Activated T-helper 17 cell treated with anti-CD3 and anti-CD28 coated beads, Interleukin-2, amount 50 U/mL, for 72 hours (primary cell): ENCODE data around the gene SALL1. TPM values are rescaled to one million over a fixed set of nuclear protein-coding genes. Genes with fewer than 3 reads are reported as not detected.

Experiments
- ATAC-seq: fragments of 150-1000 bp; cut with Tn5 transposase; replicated peaks from 2 replicates; pipeline ENCODE4 v1.10.0; 2021; ENCODE audit warnings: mild to moderate bottlenecking, moderate library complexity
- H3K27ac Mint-ChIP-seq: one replicate; pipeline ENCODE4 v1.8.0; 2022; ENCODE audit warnings: mixed read lengths
- H3K27me3 Mint-ChIP-seq: one replicate; pipeline ENCODE4 v1.8.0; 2022; ENCODE audit warnings: mixed read lengths
- H3K36me3 Mint-ChIP-seq: one replicate; pipeline ENCODE4 v1.8.0; 2022; ENCODE audit warnings: low read depth, mild to moderate bottlenecking, mixed read lengths
- H3K4me1 Mint-ChIP-seq: one replicate; pipeline ENCODE4 v1.8.0; 2022; ENCODE audit warnings: mixed read lengths
- H3K4me3 Mint-ChIP-seq: one replicate; pipeline ENCODE4 v1.8.0; 2022; ENCODE audit warnings: mild to moderate bottlenecking, mixed read lengths
- H3K9me3 Mint-ChIP-seq: one replicate; pipeline ENCODE4 v1.8.0; 2022; ENCODE audit warnings: mixed read lengths
- total RNA-seq, 2 donors: library from RNA; stranded (reverse); gene quantifications; one replicate each; pipeline ENCODE4 v1.2.3, GENCODE V29; 2022

SALL1 gene
- total RNA-seq = not detected

DNA sequence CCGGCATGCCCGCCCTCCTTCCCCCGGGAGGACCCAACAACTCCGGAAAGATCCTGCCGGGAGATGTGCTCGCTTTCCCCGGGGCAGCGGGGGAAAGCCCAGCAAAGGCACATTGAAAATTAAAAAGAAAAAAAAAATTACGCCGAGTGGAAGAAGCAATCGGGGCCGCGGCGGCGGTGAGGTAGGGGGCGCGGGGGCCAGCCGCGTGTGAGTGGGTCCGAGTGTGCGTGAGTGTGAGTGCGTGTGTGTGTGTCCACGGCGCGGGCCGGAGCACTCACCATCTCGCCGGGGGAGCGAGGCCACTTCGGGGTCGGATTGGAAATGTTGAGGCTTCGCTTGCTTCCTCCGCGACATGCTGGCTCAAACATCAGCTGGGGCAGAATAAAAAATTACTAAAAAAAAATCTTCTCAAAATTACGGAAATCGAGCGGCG lies at the start of gene SALL1:
Gene SALL1 (minus strand): TSS at position 383 of the 433 bp plus-strand sequence. CDS start 29 bp downstream, at position 354.
- Mint-ChIP-seq H3K4me1 (no peaks in the 10 kb centered on the region), H3K27me3 (peaks cover 60% of the 10 kb centered on the region), H3K4me3 (no peak within 1 kb of the TSS), H3K27ac (no peak within 1 kb of the TSS), H3K9me3 (no peaks in the 10 kb centered on the region), H3K36me3 (peaks cover 12% of the 10 kb centered on the region)
- no peak for ATAC-seq

DNA sequence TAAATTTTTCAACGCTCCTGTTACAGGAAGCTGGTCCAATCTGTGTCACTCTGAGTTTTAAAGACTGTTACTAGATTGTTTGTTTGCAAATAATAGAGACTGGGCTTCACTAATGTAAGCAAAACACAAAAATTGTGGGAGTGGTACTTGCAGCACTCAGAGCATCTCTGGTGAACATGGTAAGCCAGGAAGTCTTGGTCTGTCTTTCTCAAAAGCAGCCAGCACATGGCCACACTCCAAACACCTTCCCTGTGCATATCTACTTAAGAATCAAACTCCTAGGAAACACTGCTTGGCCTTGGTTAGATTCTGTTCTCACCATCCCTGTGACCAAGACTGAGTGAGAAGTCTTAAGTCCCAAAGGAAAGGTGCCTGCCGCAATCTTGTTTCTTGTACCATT lies 49.7 kb upstream of the SALL1 start:
- no peak for ATAC-seq
- H3K4me1 Mint-ChIP-seq = no peaks in the 10 kb centered on the region
- H3K27ac Mint-ChIP-seq = no peak overlapping the region
- H3K9me3 Mint-ChIP-seq = peaks cover 17% of the 10 kb centered on the region
- no peaks in the 10 kb centered on the region for H3K36me3 Mint-ChIP-seq
- no peak overlapping the region for H3K4me3 Mint-ChIP-seq
- no peaks in the 10 kb centered on the region for H3K27me3 Mint-ChIP-seq

DNA sequence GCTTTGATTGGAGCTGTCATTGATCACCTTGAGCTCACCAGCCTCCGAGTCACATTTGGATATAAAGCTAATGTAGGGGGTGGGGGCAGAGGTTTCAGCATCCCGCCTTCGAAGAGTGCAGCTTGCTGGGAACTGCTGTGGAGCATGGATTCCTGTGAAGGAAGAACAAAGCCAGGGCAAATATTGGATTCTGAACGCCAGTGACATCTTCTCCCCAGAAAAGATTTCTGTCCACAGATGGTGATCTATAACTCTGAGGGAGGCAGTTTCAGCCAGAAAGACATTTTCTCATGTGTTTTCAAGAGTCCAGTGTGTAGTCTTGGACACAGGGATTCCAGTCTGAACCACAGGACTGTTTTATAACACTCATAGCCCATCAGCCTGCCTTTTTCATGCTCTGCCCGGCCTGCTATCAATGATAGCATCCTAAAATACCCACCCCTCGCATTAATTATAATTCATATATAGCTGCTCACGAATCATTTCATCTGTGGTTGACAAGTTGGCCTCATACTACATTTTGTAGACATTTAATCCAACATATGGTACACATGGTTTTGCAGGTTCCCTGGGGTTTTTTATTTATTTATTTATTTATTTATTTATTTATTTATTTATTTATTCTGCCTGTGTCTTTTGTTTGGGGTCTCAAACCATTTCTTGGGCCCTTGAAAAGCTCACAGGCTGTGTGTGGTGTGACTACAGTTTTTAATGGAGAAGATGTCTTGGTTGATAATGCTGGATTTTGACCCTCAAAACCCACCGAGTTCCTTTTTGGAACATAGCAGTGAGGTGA lies 47.1 kb upstream of the SALL1 start:
- no peak for ATAC-seq
- H3K9me3 Mint-ChIP-seq = peaks cover 8% of the 10 kb centered on the region
- no peak overlapping the region for H3K4me3 Mint-ChIP-seq
- no peaks in the 10 kb centered on the region for H3K4me1 Mint-ChIP-seq
- H3K36me3 Mint-ChIP-seq = no peaks in the 10 kb centered on the region
- H3K27ac Mint-ChIP-seq = no peak overlapping the region
- no peaks in the 10 kb centered on the region for H3K27me3 Mint-ChIP-seq

DNA sequence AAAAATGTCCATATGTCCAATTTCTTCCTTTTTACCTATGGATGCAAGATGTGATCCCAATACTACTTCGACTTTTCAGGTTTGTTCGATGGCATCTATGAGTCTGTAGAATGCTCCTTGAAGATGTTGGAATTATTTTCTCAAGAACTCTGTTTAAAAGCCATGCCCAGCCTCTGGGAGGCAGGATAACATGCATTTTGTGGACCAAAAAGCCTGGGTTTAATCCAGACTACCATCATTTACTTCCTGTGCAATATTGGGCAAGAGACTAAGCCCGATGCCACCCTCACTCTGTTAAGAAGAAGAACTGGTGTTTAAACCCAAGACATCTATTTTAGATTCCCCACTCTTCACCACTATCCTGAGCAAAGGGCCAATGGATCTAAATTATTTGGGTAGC lies 42.8 kb upstream of the SALL1 start:
- Mint-ChIP-seq H3K27me3 (no peaks in the 10 kb centered on the region), H3K4me1 (no peaks in the 10 kb centered on the region), H3K9me3 (peaks cover 3% of the 10 kb centered on the region), H3K36me3 (no peaks in the 10 kb centered on the region), H3K4me3 (no peak overlapping the region), H3K27ac (no peak overlapping the region)
- no peak for ATAC-seq

DNA sequence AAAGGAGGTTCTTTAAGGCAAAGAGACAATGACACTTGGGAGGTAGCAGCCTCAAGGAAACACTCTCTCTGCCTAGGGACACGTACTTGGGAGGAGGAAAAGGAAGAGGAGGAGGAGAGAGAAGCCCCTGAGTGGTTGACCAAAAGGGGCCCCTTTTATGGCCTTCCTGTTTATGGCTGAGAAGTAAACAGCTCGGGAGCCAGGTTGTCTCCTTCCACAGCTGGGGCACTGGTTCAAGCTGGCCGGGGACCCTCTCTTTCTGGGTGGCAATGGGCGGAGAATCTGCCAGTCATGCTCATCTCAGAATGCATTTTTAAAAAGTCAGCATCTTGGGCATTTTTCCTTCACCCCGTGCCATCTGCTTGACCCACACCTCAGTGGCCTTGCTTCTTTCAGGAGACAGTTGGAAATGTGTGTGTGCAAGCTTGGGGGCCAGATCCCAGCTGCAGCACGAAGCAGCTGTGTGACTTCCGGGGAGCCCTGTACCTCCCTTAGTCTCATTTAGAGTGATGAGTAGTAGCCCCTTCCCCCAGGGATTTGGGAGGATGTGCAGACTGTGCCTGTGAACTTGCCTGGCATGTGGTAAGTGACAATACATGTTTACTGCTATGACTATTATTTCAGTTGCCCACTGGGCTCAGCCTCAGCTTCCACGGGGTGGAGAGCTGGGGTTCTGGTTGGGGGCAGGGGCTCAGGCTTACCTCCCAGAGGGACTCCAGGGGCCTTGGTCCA lies 33.8 kb upstream of the SALL1 start:
- Mint-ChIP-seq H3K4me3 (no peak overlapping the region), H3K27me3 (no peaks in the 10 kb centered on the region), H3K9me3 (no peaks in the 10 kb centered on the region), H3K36me3 (no peaks in the 10 kb centered on the region), H3K4me1 (no peaks in the 10 kb centered on the region), H3K27ac (no peak overlapping the region)
- no peak for ATAC-seq

DNA sequence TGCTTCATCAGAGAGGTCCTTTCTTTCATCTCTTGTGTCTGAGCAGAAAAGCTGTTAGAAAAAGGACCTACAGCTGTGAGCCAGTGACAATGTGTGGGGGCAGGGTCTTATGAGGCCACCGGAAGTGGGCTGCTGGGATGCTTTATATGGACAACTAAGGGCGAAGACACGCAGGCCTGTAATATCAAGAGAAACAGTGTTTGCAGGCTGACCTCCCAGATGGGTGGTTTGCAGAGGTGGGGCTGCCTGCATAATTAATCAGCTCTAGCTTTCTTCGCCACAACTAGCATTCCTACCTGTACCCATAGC lies 30.4 kb upstream of the SALL1 start:
- H3K36me3 Mint-ChIP-seq = no peaks in the 10 kb centered on the region
- H3K27me3 Mint-ChIP-seq = no peaks in the 10 kb centered on the region
- H3K4me3 Mint-ChIP-seq = no peak overlapping the region
- H3K27ac Mint-ChIP-seq = no peak overlapping the region
- no peak for ATAC-seq
- no peaks in the 10 kb centered on the region for H3K4me1 Mint-ChIP-seq
- H3K9me3 Mint-ChIP-seq = no peaks in the 10 kb centered on the region

DNA sequence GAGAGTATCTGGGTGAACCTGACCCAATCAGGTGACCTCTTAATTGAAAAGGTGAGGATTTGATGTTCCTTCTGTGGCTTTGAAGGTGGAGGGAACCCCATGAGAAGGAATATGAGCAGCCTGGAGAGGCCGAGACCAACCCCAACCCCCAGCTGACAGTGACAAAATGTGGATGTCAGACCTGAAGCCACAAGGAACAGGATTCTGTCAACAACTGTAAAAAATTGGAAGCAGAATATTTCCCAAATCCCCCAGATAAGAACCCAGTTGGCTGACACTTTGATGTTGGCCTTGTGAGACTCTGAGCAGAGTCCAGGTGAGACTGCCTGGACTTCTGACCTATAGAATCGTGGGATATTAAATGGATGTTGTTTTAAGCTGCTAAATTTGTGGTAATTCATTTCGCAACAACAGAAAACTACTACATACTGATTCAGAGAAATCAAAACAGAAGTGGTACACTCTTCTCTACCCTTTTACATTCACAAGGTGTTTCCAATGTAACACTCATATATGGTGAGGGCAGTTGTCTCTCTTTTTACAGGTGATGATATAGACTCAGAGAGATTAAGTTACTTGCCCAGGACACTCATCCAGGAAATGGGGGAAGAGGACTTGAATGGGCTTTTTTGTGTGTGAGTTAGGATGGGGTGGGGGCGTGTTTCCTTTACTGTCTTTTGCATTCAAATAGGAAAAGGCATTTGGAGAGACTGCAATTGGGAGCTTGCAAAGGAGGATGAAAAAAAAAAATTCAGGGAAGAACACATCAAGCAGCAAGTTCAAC lies 29.8 kb upstream of the SALL1 start:
- H3K27me3 Mint-ChIP-seq = no peaks in the 10 kb centered on the region

DNA sequence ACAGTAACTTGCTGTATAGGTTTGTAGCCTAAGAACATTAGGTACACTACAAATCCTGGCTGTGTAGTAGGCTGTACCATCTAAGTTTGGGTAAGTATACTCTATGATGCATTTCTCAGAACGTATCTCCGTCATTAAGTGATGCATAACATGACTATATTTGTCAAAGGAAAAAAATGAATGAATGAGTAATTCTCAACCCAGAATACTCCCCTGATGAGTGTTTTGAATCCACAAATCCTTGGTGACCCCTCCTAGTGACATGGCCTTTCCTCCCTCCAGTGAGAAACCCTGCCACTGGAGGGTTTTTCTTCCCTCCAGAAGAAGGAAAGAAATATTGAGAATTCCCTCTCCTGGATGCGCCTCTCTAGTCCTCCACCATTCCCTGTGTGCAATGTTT lies 24.0 kb upstream of the SALL1 start:
- Mint-ChIP-seq H3K4me1 (no peaks in the 10 kb centered on the region), H3K36me3 (no peaks in the 10 kb centered on the region), H3K27me3 (no peaks in the 10 kb centered on the region), H3K27ac (no peak overlapping the region), H3K9me3 (no peaks in the 10 kb centered on the region), H3K4me3 (no peak overlapping the region)
- no peak for ATAC-seq

More for the DNA sequence above, 29.8 kb upstream of the SALL1 start:
- H3K4me3 Mint-ChIP-seq = no peak overlapping the region
- no peak overlapping the region for H3K27ac Mint-ChIP-seq
- no peaks in the 10 kb centered on the region for H3K9me3 Mint-ChIP-seq
- H3K36me3 Mint-ChIP-seq = no peaks in the 10 kb centered on the region
- ATAC-seq = no peak
- H3K4me1 Mint-ChIP-seq = no peaks in the 10 kb centered on the region

DNA sequence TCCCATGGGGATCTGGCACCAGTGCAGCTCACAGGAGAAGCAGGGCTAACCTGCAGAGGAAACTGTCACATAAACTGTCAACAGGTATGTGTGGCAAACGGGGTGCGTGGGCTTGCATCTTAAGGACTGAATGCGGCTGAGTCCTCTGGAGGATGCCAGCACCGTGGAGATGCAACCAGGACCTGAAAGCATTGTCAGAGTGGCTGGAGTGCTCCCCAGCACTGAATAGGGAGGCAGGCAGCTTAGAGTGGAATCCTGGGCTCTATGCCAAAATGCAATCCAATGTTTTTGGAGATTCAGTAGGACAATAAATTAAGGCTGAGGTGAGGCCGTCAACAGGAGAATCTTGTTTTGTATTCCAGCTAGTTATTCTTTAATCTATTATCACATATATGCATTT lies 21.3 kb upstream of the SALL1 start:
- H3K4me3 Mint-ChIP-seq = no peak overlapping the region

DNA sequence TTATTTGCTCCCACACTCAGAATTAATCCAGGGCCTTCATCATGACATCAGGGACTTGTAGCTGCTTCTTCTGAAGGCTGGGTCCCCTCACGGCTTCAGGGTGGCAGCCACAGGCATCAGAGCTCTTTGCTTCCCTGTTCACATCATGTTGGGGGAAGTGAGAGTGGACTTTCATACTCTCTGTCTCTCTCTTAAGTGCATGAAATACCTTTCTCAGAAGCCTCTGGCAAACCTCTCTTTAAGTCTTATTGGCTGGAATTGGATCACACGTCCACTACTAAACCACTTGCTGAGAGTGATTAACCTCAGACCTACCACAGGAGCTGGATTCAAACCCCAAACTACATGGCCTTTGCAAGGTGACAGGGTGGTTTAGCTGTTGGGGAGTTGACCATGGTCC lies 17.7 kb upstream of the SALL1 start:
- Mint-ChIP-seq H3K27me3 (no peaks in the 10 kb centered on the region), H3K4me3 (no peak overlapping the region), H3K36me3 (no peaks in the 10 kb centered on the region), H3K27ac (no peak overlapping the region), H3K9me3 (no peaks in the 10 kb centered on the region), H3K4me1 (no peaks in the 10 kb centered on the region)
- no peak for ATAC-seq

More for the DNA sequence above, 21.3 kb upstream of the SALL1 start:
- no peaks in the 10 kb centered on the region for H3K4me1 Mint-ChIP-seq
- no peaks in the 10 kb centered on the region for H3K27me3 Mint-ChIP-seq
- no peak overlapping the region for H3K27ac Mint-ChIP-seq
- no peaks in the 10 kb centered on the region for H3K36me3 Mint-ChIP-seq
- no peaks in the 10 kb centered on the region for H3K9me3 Mint-ChIP-seq
- no peak for ATAC-seq

DNA sequence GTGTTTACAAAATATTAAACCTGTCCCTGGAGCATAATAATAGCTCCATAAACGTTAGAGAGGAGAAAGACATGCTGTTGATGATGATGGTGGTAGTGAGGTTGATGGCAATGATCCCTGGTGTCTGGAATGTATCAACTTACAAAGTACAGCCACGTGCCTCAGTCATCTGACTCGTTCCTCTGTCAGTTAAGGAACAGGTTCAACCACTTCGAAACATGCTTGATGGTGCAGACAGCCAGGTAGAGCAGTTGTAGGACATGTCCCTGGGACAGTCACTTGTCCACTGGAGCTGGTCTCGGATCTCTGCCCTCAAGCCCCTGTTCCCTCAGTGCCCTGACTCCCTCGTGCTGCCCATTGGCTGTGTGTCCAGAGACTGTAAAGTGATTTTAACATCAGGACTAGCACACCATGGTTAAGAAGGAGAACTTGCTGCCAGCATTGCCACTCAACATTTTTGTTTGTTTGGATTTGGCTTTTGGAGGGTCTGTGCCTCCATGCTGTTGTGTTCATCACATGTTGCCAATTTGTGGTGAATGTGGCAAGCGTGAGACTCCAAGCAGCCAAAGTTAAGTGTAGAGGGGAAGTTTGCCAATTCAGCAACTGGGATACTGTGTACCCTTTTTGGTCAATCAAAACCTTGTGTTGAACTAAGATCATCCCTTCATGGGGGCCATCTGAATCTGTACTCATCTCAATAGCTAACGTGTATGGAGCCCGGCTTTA lies 16.3 kb upstream of the SALL1 start:
- H3K27me3 Mint-ChIP-seq = no peaks in the 10 kb centered on the region
- no peaks in the 10 kb centered on the region for H3K36me3 Mint-ChIP-seq
- no peak overlapping the region for H3K4me3 Mint-ChIP-seq
- H3K9me3 Mint-ChIP-seq = no peaks in the 10 kb centered on the region
- H3K27ac Mint-ChIP-seq = no peak overlapping the region
- no peaks in the 10 kb centered on the region for H3K4me1 Mint-ChIP-seq
- no peak for ATAC-seq

DNA sequence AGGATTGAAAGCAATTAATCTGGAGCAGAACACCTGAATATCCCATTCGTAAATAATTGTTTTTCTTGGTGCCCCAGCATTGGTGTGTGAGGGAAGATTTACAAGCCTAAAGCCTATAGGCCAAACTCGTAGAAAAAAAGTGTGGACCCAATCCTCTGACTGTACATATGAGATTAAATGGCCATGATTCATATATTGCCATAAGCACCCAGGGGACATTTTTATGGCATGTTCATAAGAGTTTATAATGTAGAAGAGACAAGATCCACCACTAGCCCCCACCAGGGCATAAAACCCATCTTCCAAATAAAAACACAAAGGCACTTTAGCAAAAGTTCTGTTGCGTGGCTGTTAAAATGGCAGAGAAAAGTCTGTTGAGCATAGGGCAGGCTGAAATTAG lies 15.5 kb upstream of the SALL1 start:
- no peaks in the 10 kb centered on the region for H3K9me3 Mint-ChIP-seq
- H3K4me3 Mint-ChIP-seq = no peak overlapping the region
- no peaks in the 10 kb centered on the region for H3K4me1 Mint-ChIP-seq
- H3K36me3 Mint-ChIP-seq = no peaks in the 10 kb centered on the region
- ATAC-seq = no peak
- no peaks in the 10 kb centered on the region for H3K27me3 Mint-ChIP-seq
- H3K27ac Mint-ChIP-seq = no peak overlapping the region

DNA sequence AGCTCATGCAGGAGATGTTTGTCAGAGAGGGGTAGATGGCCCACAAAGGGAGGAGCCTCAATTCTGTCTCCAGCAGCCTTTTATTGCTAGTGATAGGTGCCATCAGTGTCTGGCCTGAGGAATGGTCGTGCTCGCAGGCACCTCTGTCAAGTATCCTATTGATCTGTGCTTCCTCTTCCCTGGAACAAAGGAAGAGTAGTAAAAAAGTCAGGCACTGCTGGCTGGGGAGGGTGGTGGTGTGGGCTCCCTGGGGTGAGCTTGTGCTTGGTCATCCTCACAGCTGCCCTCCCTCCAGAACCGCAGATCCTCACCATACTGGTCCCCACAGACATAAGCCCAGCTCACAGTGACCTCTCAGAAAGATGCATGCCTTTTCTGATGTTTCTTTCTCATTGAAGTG lies 15.0 kb upstream of the SALL1 start:
- Mint-ChIP-seq H3K36me3 (no peaks in the 10 kb centered on the region), H3K9me3 (no peaks in the 10 kb centered on the region), H3K4me1 (no peaks in the 10 kb centered on the region), H3K4me3 (no peak overlapping the region), H3K27me3 (no peaks in the 10 kb centered on the region), H3K27ac (no peak overlapping the region)
- no peak for ATAC-seq

DNA sequence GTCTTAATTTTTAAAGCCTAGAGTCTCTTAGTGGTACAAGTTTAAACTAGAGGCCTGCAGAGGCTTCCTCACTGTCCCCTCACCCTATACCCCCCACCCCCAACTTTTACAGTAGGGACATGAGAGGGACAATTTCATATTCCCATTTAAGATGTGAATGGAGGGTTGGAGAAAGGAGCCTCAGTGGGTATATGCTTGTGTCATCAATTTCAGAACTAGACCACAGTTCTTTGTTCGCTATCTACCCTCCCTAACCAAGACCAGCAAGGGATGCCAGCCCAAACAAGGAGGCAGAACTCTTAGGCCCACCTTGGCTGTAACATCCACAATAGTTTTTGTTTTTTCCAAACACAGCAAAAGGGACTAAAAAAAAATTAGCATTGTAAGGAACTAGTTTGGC lies 14.0 kb upstream of the SALL1 start:
- ATAC-seq = no peak
- no peaks in the 10 kb centered on the region for H3K4me1 Mint-ChIP-seq
- H3K36me3 Mint-ChIP-seq = no peaks in the 10 kb centered on the region
- peaks cover 8% of the 10 kb centered on the region for H3K27me3 Mint-ChIP-seq
- H3K4me3 Mint-ChIP-seq = no peak overlapping the region
- H3K27ac Mint-ChIP-seq = no peak overlapping the region
- no peaks in the 10 kb centered on the region for H3K9me3 Mint-ChIP-seq
